HG02870 (cell line): ENCODE measurements around the gene ADA.

Experiments
- ATAC-seq: cut with Tn5 transposase; IDR thresholded peaks from one replicate; pipeline ENCODE4 v1.9.1; 2021; ENCODE audit warnings: mild to moderate bottlenecking, moderate library complexity; ENCODE audit not compliant: unreplicated experiment

The ADA gene

DNA sequence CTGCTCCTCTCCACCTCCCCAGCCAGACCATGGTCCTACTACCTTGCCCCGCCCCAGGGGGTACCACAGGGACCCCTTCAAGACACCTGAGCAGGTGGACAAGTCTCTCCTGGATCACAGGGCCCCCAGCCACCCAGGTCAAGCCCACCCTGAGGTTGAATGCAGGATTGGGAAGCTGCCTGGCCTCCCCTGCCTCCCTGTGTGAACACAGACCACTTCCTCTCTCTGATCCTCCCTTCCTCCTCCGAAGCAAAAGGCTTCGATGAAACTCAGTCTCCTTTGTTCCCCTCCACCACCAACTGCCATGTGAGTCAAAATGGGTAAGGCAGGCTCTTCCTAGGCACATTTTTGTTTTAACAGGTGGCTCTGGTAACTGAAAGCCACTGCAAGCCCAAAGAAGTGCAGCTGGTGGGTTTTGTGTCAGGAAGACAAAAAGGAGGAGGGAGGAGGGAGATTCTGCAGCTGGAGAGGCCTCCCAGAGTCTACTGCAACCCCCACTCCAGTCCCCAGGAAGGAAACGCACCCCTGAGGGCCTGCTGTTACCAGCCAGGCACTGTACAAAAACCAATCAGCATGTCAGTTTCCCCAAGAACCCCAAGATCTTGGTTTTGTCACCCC lies 5.4 kb downstream of the ADA start:
- no peak for ATAC-seq

GRCh38 chr20:44644667-44645131 lies 6.8 kb downstream of the ADA start:
- ATAC-seq = no peak

- no peak for ATAC-seq
These were observed 7.3 kb downstream of the ADA start for GRCh38 chr20:44644230-44644617.

DNA sequence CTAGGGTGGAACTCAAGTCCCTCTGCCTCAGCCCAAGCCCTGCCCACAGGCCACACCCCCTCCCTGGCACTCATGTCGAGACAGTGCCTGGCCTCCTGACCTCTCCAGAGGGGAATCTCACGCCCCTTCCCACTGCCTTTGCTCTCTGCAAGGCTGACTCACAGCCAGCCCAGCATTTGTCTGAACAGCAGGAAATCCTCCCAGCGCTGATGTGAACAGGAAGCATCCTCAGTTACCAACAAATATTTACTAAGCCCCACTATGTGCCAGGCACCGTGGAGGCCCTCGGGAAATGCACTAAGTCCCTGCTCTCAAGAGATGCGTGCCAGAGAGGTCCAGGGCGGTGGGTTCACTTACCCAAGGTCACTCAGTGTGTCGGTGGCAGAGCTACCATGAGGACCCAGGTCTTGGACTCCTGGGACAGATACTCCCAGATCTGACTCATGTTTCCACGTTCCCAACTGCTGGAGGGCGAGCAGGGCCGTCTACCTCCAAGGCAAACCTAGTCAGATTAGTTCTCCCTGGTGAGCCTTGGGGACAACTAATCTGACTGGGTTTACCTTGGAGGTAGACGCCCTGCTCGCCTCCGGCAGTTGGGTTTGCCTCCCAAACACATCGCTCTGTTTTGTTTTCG lies 7.8 kb downstream of the ADA start:
- no peak for ATAC-seq

DNA sequence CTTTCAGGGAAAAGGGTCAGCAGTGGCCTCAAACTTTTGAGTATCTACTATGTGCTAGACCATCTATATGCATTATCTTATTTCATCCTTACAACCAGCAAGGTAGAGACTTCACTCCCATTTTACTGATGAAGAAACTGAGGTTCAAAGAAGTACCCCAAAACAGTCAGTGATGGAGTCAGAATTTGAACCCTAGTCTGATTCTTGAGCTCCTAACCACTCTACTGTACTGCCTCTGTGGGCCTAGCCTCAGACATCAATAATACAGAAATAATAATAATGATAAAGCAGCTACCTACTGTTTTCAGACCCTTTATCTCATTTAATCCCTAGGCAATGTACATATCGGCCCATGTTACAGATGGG lies 8.4 kb downstream of the ADA start:
- no peak for ATAC-seq

- peak; percentile 26 for ATAC-seq
These were observed 9.0 kb downstream of the ADA start for GRCh38 chr20:44642203-44643153.

DNA sequence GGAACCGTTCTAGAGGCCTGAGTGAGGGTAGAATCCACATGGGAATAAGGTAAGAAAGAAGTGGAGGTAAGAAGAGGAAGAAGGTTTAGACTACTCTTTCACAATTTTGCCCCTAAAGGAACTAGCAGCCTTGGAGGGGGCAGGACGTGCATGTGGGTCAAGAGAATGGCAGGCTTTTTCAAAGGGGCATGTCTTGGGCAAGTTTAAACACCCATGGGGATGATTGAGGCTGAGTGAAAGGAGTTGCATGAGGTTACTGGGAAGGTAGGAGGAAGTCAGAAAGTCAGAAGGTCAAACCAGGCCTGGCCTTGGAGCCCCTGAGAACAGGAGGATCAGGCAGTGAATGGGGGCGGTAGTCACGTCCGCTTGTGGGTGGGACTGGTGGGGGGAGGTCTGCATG lies 10.2 kb downstream of the ADA start:
- ATAC-seq = no peak

DNA sequence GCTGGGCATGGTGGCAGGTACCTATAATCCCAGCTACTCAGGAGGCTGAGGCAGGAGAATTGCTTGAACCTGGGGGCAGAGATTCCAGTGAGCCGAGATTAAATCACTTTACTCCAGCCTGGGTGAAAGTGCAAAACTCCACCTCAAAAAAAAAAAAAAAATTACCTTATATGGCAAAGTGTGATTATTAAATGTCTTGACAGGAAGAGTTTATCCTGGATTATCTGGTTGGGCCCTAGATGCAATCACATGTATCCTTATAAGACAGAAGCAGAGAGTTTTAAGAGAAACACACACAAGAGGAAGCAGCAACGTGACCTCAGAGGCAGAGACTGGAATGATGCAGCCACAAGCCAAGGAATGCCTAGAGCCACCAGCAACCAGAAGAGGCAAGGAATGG lies 11.0 kb downstream of the ADA start:
- ATAC-seq = no peak

DNA sequence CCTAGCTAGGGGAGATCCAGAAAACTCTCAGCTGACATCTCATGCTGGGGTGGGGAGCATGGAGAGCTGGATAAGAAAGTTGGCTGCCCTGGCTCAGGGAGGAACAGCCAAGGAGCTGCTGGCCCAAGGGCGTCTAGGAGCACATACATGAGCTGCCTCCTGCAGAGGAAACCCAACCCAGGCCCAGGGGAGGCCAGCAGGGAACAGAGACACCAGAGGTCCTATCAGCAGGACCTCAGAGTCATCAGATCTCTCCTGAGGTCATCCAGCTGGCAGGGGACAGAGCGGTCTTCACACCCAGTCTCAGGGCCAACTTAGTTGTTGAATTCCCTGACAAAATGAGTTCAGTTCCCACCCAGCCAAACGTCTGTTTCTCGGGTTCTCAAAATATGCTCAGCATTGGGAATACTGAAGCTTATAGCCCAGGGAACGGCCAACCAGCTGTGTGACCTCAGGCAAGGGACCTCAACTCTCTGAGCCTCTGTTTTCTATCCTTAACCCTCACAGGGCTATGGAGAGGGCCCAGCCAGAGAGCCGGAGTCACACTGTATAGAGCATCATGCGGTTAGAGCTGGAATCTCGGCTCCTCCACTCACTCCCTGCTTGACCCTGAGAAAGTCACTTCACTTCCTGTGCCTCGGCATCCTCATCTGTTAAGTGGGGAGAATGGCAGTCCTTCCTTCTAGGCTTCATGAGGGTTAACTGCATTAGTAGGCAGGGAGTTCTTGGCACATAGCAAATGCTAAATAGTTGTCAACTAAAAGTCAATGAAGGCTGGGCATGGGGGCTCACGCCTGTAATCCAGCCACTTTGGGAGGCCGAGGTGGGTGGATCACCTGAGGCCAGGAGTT lies 13.8 kb downstream of the ADA start:
- no peak for ATAC-seq

DNA sequence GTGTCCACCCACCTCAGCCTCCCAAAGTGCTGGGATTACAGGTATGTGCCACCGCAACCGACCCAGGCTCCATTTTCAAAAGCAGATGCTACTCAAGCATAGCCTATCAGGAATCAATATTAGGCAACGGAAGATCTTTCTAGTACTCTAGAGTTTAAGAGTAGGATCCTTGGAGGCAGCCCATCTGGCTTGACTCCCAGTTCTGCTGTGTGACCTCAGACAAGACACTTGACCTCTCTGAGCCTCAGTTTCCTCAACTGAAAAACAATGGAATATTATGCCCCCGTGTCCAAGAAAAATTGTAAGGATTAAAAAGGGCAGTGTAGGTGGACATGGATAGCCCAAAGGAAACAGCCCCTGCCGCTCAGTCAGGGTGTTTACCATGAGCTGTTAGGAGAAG lies 14.5 kb downstream of the ADA start:
- no peak for ATAC-seq

GRCh38 chr20:44635877-44636276 lies 15.6 kb downstream of the ADA start:
- no peak for ATAC-seq

GRCh38 chr20:44633872-44634600 lies 17.5 kb downstream of the ADA start:
- ATAC-seq = no peak

GRCh38 chr20:44633187-44633810 lies 18.2 kb downstream of the ADA start:
- ATAC-seq = no peak

GRCh38 chr20:44632103-44632752 lies 19.3 kb downstream of the ADA start:
- no peak for ATAC-seq

GRCh38 chr20:44630297-44630696 lies 21.2 kb downstream of the ADA start:
- ATAC-seq = no peak

GRCh38 chr20:44629542-44629941 lies 22.0 kb downstream of the ADA start:
- ATAC-seq = no peak

DNA sequence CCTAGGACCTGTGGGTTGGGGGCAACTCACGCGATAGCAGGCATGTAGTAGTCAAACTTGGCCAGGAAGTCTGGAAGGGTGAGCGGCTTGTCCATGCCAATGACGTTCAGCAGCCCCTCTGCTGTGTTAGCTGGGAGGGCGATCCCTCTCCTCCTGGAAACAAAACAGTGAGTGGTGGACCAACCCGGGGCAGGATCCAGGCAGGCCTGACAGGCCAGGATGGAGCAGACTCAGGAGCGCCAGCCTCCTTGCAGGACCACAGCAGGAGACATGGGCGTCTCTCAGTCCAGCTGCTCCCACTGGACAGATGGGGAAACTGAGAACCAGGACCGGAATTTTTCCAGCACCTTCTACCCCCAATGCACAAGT lies 22.5 kb downstream of the ADA start:
- ATAC-seq = no peak

DNA sequence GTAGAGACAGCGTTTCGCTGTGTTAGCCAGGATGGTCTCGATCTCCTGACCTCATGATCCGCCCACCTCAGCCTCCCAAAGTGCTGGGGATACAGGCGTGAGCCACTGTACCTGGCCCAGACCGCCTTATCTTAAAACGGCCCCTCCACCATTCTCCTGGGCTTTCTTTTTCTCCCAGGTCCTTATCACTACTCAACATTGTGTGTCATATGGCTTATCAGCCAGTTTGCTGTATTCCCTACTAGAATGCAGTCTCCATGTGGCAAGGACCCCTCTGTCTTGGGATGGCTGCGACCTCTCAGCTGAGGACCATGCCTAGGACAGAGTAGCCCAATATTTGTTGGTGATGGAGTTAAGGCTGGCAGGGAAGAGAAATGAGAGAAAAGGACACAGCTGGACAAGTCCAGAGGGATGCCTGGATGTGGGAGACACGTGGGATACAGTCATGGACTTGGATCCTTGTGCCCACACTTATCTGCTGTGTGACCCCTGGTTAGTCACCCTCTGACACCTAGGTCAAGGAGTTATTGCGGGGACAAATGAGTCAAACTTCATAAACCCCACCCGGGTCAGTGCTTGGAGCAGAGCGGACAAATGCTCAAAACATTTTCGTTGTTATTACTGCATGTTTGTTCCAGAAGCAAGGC lies 24.0 kb downstream of the ADA start:
- ATAC-seq = no peak

GRCh38 chr20:44626278-44626677 lies 25.2 kb downstream of the ADA start:
- ATAC-seq = no peak
